Right renal pelvis (tissue), 4 donors: ENCODE measurements around the gene COP1. TPM values are rescaled to one million over a fixed set of nuclear protein-coding genes. Genes with fewer than 3 reads are reported as not detected.

Experiments
- DNase-seq, 4 donors: peaks; one replicate each; pipeline ENCODE4 v3.0.0-alpha.2; 2013; ENCODE audit warnings: low read depth in 4 of 4, low spot score in 3 of 4, missing footprints in 1 of 4
- polyA plus RNA-seq, 4 donors: library from polyadenylated mRNA; unstranded; fragments of 120-200 nt; gene quantifications; one replicate each; pipeline ENCODE4 v1.2.1, GENCODE V29; 2013; ENCODE audit not compliant: insufficient read length in 4 of 4

Gene COP1
- polyA plus RNA-seq, 4 donors: 53.5 to 68.8 (median 64.4) TPM

DNA sequence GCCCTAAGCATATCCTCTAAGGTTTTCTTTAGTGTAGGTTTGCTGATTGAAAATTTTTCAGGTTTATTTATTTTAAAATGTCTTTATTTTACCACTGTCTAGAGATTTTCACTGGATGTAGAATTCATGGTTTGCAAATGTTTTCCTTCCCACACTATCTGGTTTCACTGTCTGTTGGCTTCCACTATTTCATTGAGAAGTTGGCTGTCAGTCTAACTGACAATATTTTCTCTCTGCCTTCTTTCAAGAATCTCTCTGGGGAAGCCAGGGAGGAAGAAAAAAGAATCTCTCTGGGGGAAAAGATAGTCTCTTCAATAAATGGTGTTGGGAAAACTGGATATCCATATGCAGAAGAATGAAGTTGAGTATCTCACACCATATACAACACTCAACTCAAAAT, 226.0 kb downstream of the COP1 start:
- no peak for DNase-seq

DNA sequence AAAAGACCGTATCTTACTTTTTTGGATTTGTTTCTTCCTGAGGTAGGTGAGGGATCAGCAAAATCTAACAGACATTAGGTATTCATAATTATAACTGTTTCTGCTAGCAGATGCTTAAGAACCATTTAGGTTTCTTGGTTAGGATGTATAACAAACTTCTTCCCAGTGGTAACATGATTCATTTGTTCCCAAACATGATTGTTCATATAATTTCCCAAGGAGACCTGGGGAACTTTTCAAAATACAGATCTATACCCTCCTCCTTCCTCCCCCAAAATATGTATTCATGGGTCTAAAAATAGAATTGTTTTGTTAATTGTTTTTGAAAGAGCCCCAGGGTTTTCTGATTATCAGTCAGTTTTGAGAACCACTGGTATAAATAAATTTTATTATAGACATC, 228.2 kb downstream of the COP1 start:
- no peak for DNase-seq

DNA sequence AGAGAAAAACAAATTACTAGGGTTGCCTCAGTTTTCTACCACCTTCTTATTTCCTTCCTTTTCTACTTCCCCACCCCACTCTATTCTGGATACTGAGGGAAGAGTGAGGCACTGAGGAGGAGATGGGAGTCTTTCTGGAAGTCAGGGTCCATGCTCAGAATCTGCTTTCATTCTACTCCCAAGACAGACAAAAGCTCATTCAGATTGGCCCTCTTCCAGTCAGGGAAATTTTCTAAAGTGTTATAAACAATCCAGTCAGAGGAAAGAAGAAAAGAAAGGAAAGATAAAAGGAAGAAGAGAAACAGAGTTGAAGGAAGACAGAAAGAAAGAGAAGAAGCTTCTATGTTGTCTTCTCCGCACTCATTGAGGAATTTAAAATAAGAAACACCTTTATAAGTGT, 228.6 kb downstream of the COP1 start:
- DNase-seq: no peak

DNA sequence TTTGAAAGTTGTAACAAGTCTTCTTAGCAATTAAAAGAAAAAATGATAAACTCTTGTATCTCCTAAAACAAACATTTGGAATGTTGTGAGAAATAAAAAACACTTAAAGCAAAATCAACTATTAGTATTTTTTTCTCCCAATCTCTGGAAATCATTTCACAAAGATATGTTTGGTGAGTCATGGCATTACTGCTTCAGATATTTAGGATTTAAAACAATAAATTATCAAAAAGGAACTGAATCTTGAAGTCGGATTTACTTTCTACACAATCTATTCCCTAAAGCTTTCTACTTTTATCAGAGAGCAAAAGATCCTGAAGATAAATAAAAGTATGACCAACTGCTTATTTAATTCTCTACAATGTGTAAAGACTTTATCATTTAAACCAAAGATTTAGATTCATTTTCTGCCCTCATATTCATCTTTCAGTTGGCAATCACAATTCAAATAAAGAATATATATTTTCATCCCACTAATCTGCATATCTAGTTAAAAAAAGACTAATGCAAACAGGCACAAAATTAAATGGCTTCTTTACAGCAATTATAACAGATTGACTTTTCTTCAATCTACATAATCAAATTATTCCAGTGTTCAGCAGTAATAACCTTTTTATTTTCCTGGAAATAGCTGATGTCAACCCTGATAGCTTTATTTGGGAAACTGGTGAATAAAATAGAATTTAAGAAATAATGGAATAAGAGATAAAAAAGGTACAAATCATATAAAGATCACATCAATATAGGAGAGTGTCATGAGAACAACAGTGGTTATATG, 230.0 kb downstream of the COP1 start:
- no peak for DNase-seq

DNA sequence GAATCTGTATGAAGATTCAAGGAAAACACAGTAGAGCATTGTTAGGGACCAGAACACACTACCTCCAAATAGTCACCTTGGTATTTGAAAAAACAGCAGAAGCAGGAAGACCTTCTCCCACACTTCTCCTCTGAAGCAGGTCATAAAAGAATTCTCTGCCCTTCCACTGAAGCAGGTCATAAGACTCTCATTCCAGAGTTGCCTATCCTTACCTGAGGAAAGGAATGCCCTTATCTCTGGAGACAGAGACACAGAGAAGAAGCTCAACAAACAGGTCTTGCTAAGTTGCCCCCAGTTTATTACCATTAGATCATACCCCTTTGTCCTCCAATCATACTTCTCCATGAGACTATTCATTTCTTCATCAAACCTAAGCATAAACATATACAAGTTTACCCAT, 237.9 kb downstream of the COP1 start:
- no peak for DNase-seq

DNA sequence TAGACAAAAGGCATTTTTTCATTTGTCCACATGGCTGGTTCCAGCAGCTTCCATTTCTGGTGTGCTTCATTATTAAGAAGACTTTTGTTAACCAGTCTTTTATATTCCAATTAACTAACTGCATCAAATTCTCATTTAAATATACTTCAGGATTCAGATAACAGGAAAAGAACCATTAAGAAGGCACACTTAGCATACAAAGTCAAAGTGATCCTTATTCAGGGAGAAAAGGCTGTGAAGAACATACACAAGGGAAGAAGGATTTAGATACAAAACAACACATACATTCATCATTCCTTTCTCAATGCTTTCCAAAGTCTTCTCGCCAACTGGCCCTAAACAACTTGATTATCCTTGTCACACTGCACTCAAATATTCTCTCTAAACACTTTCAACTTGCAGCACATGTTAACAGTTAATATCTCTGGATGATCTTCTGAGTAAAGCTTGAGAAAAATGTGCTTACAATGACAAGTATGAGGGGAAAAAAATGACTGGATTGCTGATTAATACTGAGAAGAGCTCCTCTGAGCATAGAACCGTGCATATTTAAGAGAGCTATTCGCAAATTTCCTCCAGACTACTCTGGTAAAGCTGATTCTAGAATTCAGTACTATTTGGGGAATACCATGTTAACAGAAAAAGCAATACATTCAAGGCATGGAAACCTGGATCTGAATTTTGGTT, 238.5 kb downstream of the COP1 start:
- no peak for DNase-seq

DNA sequence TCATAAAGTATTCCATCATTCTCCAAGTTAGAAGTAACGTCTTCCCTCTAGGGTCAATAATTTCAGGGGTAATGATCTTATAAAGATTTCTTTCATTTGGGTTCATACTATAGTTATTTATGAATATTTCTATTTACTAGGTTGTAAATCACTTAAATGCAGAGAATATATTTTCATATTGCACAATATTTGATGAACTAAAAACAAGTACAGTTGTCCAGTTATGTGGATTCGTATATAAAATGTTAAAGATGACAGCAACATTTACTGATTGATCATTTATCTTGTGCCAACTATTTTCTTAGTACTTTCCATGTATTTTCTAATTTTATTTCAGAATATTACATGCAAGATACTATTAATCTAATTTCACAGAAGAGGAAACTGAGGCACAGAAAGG, 243.3 kb downstream of the COP1 start:
- DNase-seq: no peak

DNA sequence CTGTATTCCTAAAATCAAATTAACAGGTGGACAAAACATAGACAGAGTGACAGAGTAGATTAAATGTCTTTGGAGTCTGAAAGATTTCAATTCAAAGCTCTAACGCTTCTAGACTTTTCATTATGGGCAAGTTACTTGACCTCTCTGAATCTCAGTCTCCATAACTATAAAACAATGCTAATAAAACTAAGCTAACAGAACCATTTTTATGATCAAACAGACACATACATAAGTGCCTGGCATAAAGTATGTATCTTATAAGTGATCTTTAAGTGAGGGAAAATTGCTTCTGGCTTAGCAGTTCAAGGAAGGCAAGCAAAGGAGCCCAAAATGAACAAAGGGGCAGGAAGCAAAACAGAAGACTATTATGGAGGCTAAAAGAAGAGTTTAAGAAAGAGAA, 246.9 kb downstream of the COP1 start:
- DNase-seq: no peak

DNA sequence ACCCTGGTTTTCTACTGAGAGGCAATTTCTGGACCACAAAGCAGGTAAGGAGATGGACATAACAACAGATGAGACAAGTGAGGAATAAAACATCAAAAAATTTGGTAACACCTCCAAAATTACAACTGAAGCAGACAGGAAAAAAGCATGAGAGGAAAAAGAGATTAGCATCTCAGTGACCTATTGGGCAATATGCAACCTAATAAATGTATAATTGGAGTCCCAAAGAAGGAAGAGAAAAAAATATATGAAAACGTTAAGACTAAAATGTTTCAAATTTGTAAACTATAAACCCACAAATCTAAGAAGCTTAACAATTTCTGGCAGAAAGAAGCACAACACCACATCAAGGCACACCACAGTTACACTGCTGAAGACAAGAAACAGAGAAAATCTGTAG, 255.5 kb downstream of the COP1 start:
- no peak for DNase-seq

DNA sequence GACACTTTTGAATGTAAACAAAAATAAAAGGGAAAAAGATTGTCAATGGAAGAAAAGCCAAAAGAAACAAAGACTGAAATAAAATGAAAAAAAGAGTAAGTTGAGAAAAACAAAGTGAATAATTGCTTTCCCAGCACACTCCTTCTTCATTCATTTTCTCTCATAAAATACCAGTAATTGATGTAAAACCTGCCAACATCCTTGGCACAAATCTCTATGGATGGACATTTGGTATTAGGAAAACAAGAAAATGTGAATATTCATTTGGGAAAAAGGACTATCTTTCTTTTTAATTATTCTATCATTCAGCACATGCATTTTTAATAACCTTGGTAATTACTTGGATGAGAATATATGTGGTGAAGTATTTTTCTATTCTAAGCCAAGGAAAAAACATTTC, 259.3 kb downstream of the COP1 start:
- no peak for DNase-seq

DNA sequence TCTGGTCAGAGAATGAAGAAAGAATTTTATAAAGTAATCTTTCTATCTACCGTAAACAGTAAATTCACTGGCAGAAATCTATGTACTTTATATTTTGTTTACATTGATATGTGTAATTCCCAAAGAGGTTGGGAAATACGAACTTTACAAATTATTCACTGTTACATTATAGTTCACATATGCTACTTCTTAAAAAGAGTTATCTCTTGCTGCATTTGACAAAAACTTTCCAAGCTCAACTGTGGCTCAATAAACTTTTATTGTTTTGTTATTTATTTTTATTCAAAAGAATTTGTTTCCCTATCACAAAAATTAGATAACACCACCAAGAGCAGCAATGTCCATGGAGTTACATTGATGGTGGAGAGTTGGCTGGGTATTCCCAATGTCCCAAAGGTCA, 262.5 kb downstream of the COP1 start:
- no peak for DNase-seq

DNA sequence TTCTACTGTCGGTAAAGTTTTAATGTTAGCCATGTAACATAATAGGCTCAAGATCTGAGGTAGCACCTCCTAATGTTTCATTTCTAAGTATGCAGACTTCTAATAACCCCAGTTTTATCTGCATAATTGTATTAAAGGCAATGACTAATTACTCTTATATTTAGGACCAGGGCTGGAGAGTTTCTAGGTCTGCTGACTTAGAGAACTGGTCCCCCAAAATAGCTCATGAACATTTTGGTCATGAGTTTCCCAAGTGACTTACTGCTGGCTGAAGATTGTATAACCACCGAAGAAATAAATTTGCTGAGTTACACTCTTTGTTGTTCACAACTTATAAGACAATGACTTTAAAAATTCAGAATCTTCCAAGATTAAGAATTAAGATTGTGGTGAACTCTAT, 265.9 kb downstream of the COP1 start:
- no peak for DNase-seq

DNA sequence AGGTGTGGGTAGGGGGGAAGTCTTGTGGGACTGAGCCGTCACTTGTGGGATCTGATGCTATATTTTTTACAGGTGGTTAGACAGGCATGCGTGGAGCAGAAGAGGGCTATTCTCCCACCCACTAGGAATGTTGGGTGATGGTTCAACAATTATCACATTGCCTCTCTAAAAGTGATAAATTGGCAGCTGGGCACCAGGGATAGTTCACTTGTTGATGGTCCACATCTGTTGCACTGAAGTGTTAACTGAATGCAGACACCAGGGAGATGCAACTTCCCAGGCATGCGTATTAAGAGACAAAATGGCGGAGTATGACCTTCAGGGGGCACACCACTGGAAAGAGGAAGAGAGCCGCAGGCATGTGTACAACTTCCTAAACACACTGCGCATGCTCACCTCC, 270.4 kb downstream of the COP1 start:
- no peak for DNase-seq

DNA sequence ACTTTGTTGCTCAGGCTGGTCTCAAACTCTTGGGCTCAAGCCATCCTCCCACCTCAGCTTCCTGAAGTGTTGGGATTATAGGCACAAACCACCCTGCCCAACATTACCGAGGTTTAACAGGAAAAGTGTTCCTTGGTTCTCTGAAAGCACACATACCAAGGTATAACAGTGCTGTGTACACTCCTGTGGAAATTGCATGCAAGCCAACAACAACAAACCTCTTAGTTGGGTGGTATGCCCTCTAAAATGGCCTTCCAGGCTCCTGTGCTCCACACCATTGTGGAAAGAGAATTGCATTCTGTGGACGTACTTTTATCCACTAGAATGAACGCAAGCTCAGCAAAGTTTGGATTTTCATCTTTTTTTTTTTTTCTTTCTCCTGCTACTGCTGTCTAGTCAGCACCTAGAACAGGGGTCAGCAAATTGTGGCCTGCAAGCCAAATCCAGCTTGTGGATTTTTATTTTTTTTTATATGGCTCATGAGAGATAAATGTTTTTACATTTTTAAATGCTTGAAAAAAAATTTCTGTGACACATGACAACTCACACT, 271.4 kb downstream of the COP1 start:
- DNase-seq: no peak

DNA sequence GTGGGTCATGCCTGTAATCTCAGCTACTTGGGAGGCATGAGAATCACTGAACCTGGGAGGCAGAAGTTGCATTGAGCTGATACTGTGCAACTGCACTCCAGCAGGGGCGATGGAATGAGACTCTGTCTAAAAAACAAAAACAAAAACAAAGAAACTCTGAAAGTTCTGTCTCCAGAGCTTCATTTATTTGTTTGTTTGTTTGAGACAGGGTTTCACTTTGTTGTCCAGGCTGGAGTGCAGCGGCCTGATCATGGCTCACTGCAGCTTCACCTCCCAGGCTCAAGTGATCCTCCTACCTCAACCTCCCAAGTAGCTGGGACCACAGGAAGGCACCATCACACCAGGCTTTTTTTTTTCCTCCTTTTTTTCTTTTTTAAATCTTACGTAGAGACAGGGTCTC, 271.9 kb downstream of the COP1 start:
- no peak for DNase-seq

DNA sequence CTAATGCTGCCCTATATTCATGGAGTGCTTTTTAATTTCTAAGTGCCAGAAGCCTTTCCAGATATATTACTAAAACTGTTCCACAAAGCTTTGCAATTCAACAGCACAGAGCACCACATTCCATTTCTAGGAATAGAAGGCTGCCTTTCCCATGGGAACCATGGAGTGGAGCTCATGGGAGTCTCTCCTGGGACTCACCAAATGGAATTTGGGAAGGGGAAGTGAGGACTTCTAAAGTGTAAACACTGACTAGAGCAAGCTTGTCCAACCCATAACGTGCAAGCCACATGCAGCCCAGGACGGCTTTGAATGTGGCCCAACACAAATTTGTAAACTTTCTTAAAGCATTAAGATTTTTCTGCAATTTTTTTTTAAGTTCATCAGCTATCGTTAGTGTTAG, 273.3 kb downstream of the COP1 start:
- DNase-seq: no peak

DNA sequence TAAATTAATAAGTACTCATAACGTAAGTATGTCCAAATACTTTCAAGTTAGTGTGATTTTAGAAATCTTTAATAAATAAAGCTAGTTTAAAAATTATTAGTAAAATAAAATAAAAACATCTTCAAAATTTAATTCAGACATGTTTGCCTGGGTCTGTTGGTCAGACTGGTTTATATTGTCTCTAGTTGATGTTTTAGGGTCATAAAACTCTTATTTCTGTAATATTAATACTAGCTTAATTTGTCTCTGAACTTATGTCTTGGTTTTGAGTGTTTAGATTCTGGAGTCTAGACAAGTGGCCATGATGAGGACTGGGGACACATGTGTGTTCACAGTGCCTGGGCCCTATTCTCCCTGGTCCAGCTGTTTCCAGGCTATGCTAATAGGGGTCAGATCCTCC, 279.1 kb downstream of the COP1 start:
- no peak for DNase-seq

DNA sequence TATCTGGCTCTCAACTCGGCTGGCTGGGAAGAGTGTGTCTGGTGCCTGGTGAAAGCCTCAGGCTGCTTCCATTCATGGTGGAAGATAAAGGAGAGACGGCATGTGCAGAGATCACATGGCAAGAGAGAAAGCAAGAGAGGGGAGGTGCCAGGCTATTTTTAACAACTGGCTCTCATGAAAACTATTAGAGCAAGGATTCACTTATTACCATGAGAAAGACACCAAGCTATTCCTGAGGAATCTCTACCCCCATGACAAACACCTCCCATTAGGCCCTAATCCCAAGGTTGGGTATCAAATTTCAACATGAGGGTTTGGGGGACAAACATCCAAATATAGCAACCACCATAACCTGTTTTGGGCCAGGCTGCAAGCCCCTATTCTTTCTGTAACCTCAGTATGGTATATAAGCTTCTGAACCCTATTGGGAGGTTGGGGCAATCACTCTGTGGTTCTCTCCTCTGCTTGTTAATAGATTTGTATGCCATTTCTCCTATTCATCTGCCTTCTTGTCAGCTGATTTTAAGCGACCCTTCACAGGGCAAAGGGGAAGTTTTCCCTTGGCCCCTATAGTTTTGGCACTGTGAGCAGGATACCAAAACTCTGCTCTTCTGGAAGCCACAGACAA, 284.7 kb downstream of the COP1 start:
- DNase-seq: no peak

DNA sequence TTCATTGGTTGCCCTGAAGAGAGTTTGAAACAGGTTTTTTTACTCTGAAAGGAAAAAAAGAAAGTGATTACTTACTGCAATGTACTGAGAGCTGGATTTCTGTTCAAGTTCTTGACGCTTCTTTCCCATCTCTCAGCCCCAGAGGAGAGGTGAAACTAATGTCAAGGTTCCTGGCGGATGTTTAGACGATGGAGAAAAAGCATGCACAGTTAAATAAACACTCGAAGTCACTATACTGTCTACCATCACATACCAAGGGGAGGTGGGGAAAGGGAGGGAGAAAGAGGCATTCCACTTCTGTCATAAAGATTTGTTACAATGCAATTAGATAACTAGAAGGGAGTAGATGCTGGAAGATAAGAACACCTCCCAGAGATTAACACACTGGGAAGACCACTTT, 286.7 kb downstream of the COP1 start:
- no peak for DNase-seq

DNA sequence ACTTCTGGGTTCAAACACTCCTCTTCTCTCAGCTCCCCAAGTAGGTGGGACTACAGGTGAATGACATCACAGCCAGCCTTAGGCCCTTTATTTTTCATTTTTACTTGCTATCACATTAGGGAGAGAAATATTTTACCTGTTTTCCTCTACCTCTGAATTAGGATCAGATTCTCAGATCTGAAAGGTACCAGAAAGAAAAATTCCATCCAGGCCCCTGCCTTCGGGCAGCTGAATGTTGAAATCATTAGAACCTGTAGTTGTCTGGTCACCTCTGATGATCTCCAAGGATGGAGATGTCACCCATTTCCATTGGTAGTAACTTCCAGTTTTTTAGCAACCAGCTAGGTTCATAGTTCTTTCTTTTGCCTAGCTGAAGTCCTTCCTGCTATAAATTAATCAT, 288.1 kb downstream of the COP1 start:
- DNase-seq: no peak

DNA sequence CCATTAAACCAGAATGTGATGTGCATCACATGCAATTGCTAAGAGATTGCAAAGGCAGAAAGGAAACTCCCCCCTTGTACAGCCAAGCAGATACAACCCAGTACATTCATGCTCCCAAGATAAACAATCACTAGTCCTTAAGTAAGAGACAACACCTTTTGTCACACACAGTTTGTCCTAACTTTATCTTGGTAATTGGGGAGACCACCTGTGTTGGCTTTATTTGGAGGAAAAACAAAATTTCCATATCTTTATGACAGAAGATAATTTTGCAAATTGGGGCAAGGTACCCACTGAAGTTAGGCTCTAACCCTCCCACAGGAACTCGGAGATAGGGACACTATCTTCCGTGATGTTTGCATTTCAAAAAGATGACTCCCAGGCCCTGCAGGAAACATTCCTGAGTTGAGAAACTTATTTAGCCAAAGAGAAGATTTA, 288.7 kb downstream of the COP1 start:
- DNase-seq: no peak

DNA sequence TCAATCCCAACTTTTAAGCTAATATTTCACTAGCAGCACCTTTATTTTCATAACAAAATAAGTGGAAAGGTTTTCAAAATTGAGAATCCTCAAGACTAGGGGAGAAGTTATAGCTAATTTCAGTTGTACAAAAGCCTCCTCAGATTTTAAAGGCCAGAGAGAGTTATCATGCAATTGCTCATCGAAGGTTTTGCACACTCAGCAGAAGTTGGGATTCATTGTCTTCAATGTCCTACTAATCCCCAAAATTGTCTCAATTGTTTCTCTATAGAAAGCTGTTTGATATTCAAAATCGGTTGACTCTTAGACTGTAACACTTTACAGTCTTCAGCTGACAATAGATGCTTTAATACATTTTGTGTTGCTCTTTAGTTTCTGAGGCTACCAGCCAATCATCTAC, 293.0 kb downstream of the COP1 start:
- DNase-seq: no peak
